Activated CD8-positive, alpha-beta T cell treated with anti-CD3 and anti-CD28 coated beads for 36 hours (primary cell): ENCODE results near the gene FAM209A. TPM values are rescaled to one million over a fixed set of nuclear protein-coding genes. Genes with fewer than 3 reads are reported as not detected.
A peak's percentile ranks its signal among the peaks of the same experiment; 100 is the strongest.
"Not testable (repeated sequence)": the region's sequence is repeated elsewhere in the genome, so short reads cannot be mapped to it uniquely, and the experiment has no call there.

Source experiments
- ATAC-seq: fragments of 200-7000 bp; cut with Tn5 transposase; one replicate; pipeline ENCODE4 v1.10.0; 2021; ENCODE audit warnings: mild to moderate bottlenecking, moderate library complexity
- CTCF ChIA-PET: fragments of 350-600 bp; sonication (Branson Sonifier 250); formaldehyde crosslinking; loops from one replicate; lab custom pipeline; 2021; ENCODE audit warnings: antibody characterized with exemption; lab: Charles Lee
- POLR2A ChIA-PET: fragments of 350-600 bp; sonication (Branson Sonifier 250); formaldehyde crosslinking; loops from one replicate; lab custom pipeline; 2021; ENCODE audit warnings: antibody characterized with exemption; lab: Charles Lee
- DNase-seq: peaks from one replicate; pipeline ENCODE4 v3.0.0-alpha.2; 2020
- H3K27ac Mint-ChIP-seq: one replicate; pipeline ENCODE4 v1.8.0; 2021; ENCODE audit warnings: mild to moderate bottlenecking, mixed read lengths
- H3K27me3 Mint-ChIP-seq: one replicate; pipeline ENCODE4 v1.8.0; 2021; ENCODE audit warnings: mixed read lengths
- H3K36me3 Mint-ChIP-seq: one replicate; pipeline ENCODE4 v1.8.0; 2021; ENCODE audit warnings: low read depth, mixed read lengths
- H3K4me1 Mint-ChIP-seq: one replicate; pipeline ENCODE4 v1.8.0; 2021; ENCODE audit warnings: low read depth, mixed read lengths
- H3K4me3 Mint-ChIP-seq: one replicate; pipeline ENCODE4 v1.8.0; 2021; ENCODE audit warnings: mild to moderate bottlenecking, moderate library complexity, mixed read lengths
- H3K9me3 Mint-ChIP-seq: one replicate; pipeline ENCODE4 v1.8.0; 2021; ENCODE audit warnings: mixed read lengths
- intact Hi-C: fragments of 100-400 bp; cut with micrococcal nuclease; formaldehyde crosslinking; loops from one replicate; pipeline ENCODE4 v1.10.0; 2022
- total RNA-seq, 2 experiments: library from RNA; stranded (reverse); gene quantifications; one replicate each; pipeline ENCODE4 v1.2.3, GENCODE V29; 2021
- TF ChIP-seq, protein P1 (sequence below): fragments of 200-600 bp; IDR thresholded peaks from one replicate; pipeline ENCODE4 v1.8.0; 2022; ENCODE audit warnings: antibody characterized with exemption, mild to moderate bottlenecking

FAM209A gene, protein sequence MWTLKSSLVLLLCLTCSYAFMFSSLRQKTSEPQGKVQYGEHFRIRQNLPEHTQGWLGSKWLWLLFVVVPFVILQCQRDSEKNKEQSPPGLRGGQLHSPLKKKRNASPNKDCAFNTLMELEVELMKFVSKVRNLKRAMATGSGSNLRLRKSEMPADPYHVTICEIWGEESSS
- total RNA-seq, result 1 to 10 TPM in 1 of 2 experiments, under 1 TPM in 1; 0.83 to 1.1 TPM

- POLR2A ChIA-PET, H3K4me1 Mint-ChIP-seq, H3K4me3 Mint-ChIP-seq, H3K27me3 Mint-ChIP-seq, CTCF ChIA-PET, intact Hi-C loops, ATAC-seq, H3K27ac Mint-ChIP-seq, DNase-seq: not testable (repeated sequence)
- Mint-ChIP-seq H3K36me3 (peaks cover 26% of the 10 kb centered on the region), H3K9me3 (peaks cover 13% of the 10 kb centered on the region)
These were observed at the start of gene FAM209A for GRCh38 chr20:56524444-56524843. TSS of gene FAM209A (plus strand) at chr20:56524744. CDS start at chr20:56524809, 65 bp downstream.

GRCh38 chr20:56483970-56484369 lies 40.6 kb upstream of the FAM209A start:
- DNase-seq (no peak), ATAC-seq (no peak)
- peaks cover 55% of the 10 kb centered on the region for H3K36me3 Mint-ChIP-seq
- CTCF ChIA-PET, result interaction anchor here (1.0 to 1.4 kb wide), 2 partner anchors 11 to 86 kb away, joined by 3 to 4 read pairs; no protein-coding TSS in a partner anchor
- no peak overlapping the region for H3K4me3 Mint-ChIP-seq
- no peaks in the 10 kb centered on the region for H3K27me3 Mint-ChIP-seq
- TF ChIP-seq, protein P1, sequence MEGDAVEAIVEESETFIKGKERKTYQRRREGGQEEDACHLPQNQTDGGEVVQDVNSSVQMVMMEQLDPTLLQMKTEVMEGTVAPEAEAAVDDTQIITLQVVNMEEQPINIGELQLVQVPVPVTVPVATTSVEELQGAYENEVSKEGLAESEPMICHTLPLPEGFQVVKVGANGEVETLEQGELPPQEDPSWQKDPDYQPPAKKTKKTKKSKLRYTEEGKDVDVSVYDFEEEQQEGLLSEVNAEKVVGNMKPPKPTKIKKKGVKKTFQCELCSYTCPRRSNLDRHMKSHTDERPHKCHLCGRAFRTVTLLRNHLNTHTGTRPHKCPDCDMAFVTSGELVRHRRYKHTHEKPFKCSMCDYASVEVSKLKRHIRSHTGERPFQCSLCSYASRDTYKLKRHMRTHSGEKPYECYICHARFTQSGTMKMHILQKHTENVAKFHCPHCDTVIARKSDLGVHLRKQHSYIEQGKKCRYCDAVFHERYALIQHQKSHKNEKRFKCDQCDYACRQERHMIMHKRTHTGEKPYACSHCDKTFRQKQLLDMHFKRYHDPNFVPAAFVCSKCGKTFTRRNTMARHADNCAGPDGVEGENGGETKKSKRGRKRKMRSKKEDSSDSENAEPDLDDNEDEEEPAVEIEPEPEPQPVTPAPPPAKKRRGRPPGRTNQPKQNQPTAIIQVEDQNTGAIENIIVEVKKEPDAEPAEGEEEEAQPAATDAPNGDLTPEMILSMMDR, result no peak
- H3K4me1 Mint-ChIP-seq, result peaks cover 25% of the 10 kb centered on the region
- intact Hi-C loops, result no loop called here
- POLR2A ChIA-PET, result no interaction called here
- peak overlapping the region; percentile 75 for H3K27ac Mint-ChIP-seq
- H3K9me3 Mint-ChIP-seq, result no peaks in the 10 kb centered on the region

DNA sequence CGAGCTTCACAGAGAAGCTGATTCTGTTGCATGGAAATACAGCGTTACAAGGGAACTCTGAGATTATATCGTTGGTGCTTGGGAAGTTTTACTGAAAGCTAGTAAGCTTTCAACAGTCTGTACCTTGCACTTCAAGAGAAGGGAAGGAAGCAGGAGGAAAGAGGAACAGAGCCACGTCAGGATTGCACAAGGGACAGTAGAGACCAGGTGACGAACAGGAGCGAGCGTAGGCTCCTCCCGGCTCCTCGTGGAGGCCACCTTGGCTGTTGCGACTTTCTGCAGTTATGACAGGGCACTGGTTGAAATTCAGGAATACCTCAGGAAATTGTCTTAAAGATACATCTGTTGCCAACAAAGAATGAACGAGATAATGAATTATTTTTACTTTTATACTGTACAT lies 37.3 kb upstream of the FAM209A start:
- Mint-ChIP-seq H3K4me3 (no peak overlapping the region), H3K27me3 (no peaks in the 10 kb centered on the region), H3K4me1 (peaks cover 22% of the 10 kb centered on the region), H3K9me3 (no peaks in the 10 kb centered on the region), H3K36me3 (peaks cover 49% of the 10 kb centered on the region), H3K27ac (no peak overlapping the region)
- DNase-seq, result no peak
- POLR2A ChIA-PET, result no interaction called here
- no peak for ATAC-seq
- intact Hi-C loops, result no loop called here
- CTCF ChIA-PET, result no interaction called here
- TF ChIP-seq, protein P1, result no peak

GRCh38 chr20:56488566-56488965 lies 36.0 kb upstream of the FAM209A start:
- Mint-ChIP-seq H3K27ac (no peak overlapping the region), H3K9me3 (no peaks in the 10 kb centered on the region), H3K4me1 (peaks cover 12% of the 10 kb centered on the region), H3K4me3 (no peak overlapping the region), H3K36me3 (peaks cover 50% of the 10 kb centered on the region), H3K27me3 (no peaks in the 10 kb centered on the region)
- DNase-seq (no peak), ATAC-seq (no peak)
- ChIA-PET CTCF (no interaction called here), POLR2A (no interaction called here)
- intact Hi-C loops, result no loop called here
- TF ChIP-seq, protein P1, result no peak

GRCh38 chr20:56501116-56501515 lies 23.4 kb upstream of the FAM209A start:
- POLR2A ChIA-PET, result no interaction called here
- no peak for ATAC-seq

More at GRCh38 chr20:56501116-56501515, 23.4 kb upstream of the FAM209A start:
- Mint-ChIP-seq H3K4me1 (no peaks in the 10 kb centered on the region), H3K27ac (no peak overlapping the region), H3K36me3 (peaks cover 21% of the 10 kb centered on the region), H3K4me3 (no peak overlapping the region), H3K27me3 (no peaks in the 10 kb centered on the region), H3K9me3 (no peaks in the 10 kb centered on the region)
- DNase-seq, result no peak
- intact Hi-C loops, result no loop called here
- TF ChIP-seq, protein P1, result no peak
- CTCF ChIA-PET, result no interaction called here
